ENCODE data around the gene SULF2. TPM values are rescaled to one million over a fixed set of nuclear protein-coding genes. Genes with fewer than 3 reads are reported as not detected.

SULF2 gene
- total and polyA plus RNA-seq, 9 of the 15 experiments (the other 6 are each of a cell fraction or from before 2014, with no cell fraction given), result 0.33 TPM; not detected in 8

DNA sequence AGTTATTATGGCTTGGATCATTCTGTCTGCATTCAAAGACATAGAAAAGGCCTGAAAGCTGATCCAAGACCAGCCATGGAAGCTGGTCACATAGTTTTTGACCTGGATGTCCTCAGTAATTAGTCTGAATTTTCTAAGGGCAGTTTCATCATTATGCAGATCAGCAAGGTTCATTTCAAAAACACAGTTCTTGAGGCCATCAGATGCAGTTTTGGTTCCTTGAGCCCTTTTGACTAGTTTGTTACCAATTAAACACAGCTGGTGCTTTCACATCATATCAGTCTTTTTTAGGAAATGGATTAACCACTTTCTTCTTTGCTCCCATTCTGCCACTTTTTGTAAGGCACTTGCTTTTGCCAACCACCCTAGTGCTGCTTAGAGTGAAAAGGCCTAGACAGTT is 154.2 kb downstream of the SULF2 start:
- no peaks in the 10 kb centered on the region for H3K27me3 ChIP-seq (ENCODE audit: control insufficient read depth in 2 of 2, insufficient read depth in 2 of 2, low read length in 2 of 2)
- no peak for DNase-seq (ENCODE audit: extremely low read depth in 1 of 4, low spot score in 3 of 4)
- TF ChIP-seq ZBTB11 (CRISPR knock-in tag; IDR thresholded peaks at IDR 0.05), result 0 out of 6 replicates have a peak, but pooled peaks of 1 of the 3 experiments have one; percentile 39
- TF ChIP-seq EWSR1 (IDR thresholded peaks at IDR 0.05; ENCODE audit: borderline replicate concordance, low read depth, partially characterized antibody), result no peak
- TF ChIP-seq FOS (IDR thresholded peaks at IDR 0.05; ENCODE audit: extremely low read depth, insufficient read length), result no peak
- TF ChIP-seq ZC3H8 (IDR thresholded peaks at IDR 0.05), result no peak
- ATAC-seq, result no peak
- H3K4me3 ChIP-seq, result no peak overlapping the region
- in situ Hi-C loops (cut with MboI) (no loop called here), intact Hi-C loops (cut with micrococcal nuclease) (no loop called here)
- FAIRE-seq, result no peak
- H3K27ac ChIP-seq (ENCODE audit: extremely low read depth, low read depth, low read length), result no peak overlapping the region
- no peaks in the 10 kb centered on the region for H4K20me1 ChIP-seq (replicated peaks; ENCODE audit: control insufficient read depth, insufficient read depth, low read length)
- POLR2A ChIA-PET, result no interaction called here
- no peaks in the 10 kb centered on the region for H3K4me1 ChIP-seq (replicated peaks in 1 of 2; ENCODE audit: control insufficient read depth in 2 of 2, insufficient read depth in 2 of 2, low read length in 2 of 2)
- BruUV-seq (replicated peaks), result no TSS peak
- H3K4me2 ChIP-seq (ENCODE audit: insufficient read depth, low read length), result no peak overlapping the region
- H3K79me2 ChIP-seq (ENCODE audit: control insufficient read depth, insufficient read depth, low read length), result no peaks in the 10 kb centered on the region
- H2AFZ ChIP-seq (ENCODE audit: low read depth, low read length), result no peak overlapping the region
- H3K9me3 ChIP-seq (replicated peaks; ENCODE audit: control insufficient read depth, insufficient read depth, low read depth, low read length), result no peaks in the 10 kb centered on the region
- no peaks in the 10 kb centered on the region for H3K9me1 ChIP-seq (ENCODE audit: control insufficient read depth, insufficient read depth, low read length)
- H3K36me3 ChIP-seq (ENCODE audit: control insufficient read depth, insufficient read depth, low read length), result peaks cover 47% of the 10 kb centered on the region
- CTCF ChIA-PET (ENCODE audit: low intra/inter-chr PET ratio), result no interaction called here
- H3K9ac ChIP-seq (ENCODE audit: insufficient read depth in 1 of 2, low read depth in 2 of 2, low read length in 2 of 2), result no peak overlapping the region
